NT2/D1 (cell line): ENCODE results near the gene LIPG.

ENCODE experiments used
- DNase-seq: peaks from one replicate; pipeline ENCODE4 v3.0.0-alpha.2; 2011; ENCODE audit warnings: low read depth, low spot score
- H3K27me3 ChIP-seq: 2 replicates; pipeline ENCODE4 v1.6.0; 2011; ENCODE audit warnings: mild to moderate bottlenecking; ENCODE audit not compliant: insufficient read length, insufficient read depth
- H3K36me3 ChIP-seq: 2 replicates; pipeline ENCODE4 v1.6.1; 2011; ENCODE audit warnings: mild to moderate bottlenecking, low read length, mixed read lengths; ENCODE audit not compliant: insufficient read depth, insufficient read length
- H3K4me1 ChIP-seq: 2 replicates; pipeline ENCODE4 v1.5.1; 2011; ENCODE audit not compliant: insufficient read depth, insufficient read length
- H3K4me3 ChIP-seq: 2 replicates; pipeline ENCODE4 v1.5.1; 2011; ENCODE audit warnings: low read depth; ENCODE audit not compliant: insufficient read length
- H3K9ac ChIP-seq: 2 replicates; pipeline ENCODE4 v1.6.0; 2011; ENCODE audit warnings: low read depth; ENCODE audit not compliant: insufficient read length
- H3K9me3 ChIP-seq: 2 replicates; pipeline ENCODE4 v1.5.1; 2011; ENCODE audit warnings: mild to moderate bottlenecking, low read length; ENCODE audit not compliant: insufficient read depth
- SUZ12 ChIP-seq: IDR thresholded peaks from 2 replicates; pipeline ENCODE4 v1.6.1; 2011; ENCODE audit not compliant: insufficient read length, insufficient read depth; ENCODE audit errors: extremely low read depth
- YY1 ChIP-seq: IDR thresholded peaks from 2 replicates; pipeline ENCODE4 v1.6.1; 2011; ENCODE audit not compliant: insufficient read length, insufficient read depth
- ZNF274 ChIP-seq: IDR thresholded peaks from 2 replicates; pipeline ENCODE4 v1.6.1; 2011; ENCODE audit warnings: mild to moderate bottlenecking, low read depth, low read length

The LIPG gene

GRCh38 chr18:49560624-49561288 lies 1.1 kb upstream of the LIPG start:
- Histone ChIP-seq H3K27me3 (peaks cover 40% of the 10 kb centered on the region), H3K9ac (peak overlapping the region; percentile 87), H3K4me1 (no peaks in the 10 kb centered on the region), H3K36me3 (peaks cover 3% of the 10 kb centered on the region), H3K9me3 (peaks cover 7% of the 10 kb centered on the region; the same call in 1 of the 2 replicates), H3K4me3 (peak overlapping the region; percentile 72)
- no peak for DNase-seq
- TF ChIP-seq YY1 (no peak), SUZ12 (peak; percentile 11), ZNF274 (no peak)

DNA sequence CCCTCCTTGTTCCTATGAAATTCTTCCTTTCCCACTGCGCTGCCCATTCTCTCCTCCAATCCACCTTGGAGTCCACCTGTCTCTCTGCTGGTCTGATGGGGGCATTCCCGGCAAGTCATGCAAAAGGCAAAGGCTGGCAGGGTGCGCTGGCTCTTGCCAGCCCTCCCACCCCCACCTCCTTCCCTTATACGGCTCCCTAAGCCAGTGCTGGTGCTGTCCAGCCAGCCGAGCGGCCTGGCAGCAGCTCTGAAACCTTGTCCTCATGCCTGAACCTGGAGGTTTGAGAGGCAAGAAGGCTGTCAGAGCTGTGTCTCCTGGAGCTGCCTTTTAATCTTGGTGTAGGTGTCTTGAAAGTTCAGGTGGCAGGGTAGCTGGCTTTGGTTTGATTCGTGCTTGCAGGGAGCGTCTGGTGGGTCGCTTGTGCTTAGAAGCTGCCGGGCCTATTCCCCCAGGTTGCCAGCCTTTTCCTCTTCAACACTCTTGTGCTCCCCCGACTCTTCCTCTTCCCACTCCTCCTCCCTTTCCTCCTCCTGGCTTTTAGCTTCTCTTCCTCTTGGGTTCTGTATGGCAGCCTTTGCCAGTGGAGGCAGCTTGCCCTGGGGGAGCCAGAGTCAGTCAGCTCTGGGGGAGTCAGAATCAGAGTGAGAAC lies 748 bp downstream of the LIPG start:
- no peak for DNase-seq
- TF ChIP-seq ZNF274: no peak
- TF ChIP-seq SUZ12: no peak
- TF ChIP-seq YY1: no peak
- Histone ChIP-seq H3K9ac (peak overlapping the region; percentile 77), H3K27me3 (peaks cover 40% of the 10 kb centered on the region), H3K36me3 (peaks cover 5% of the 10 kb centered on the region), H3K9me3 (peaks cover 7% of the 10 kb centered on the region; the same call in 1 of the 2 replicates), H3K4me1 (no peaks in the 10 kb centered on the region), H3K4me3 (peak overlapping the region; percentile 71)

DNA sequence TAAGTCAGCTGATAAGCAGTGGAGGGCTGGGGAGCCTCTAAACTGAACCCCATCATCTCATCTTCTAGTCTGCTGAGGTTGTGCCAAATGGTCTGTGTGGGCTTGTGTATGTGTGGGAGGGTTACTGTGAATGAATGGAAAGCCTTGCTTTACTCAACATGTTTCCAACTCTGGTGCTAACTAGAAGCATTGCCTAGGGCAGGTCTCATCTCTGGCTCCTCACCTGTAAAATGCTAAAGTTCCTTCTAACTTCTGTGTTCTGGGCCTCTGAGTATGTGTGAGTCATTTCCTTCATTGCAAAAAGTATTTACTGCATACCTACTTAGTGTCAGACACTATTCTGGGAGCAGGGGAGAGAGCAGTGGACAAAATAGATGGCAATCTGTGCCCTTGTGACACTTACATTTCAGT lies 1.3 kb downstream of the LIPG start:
- TF ChIP-seq ZNF274 (no peak), YY1 (no peak), SUZ12 (no peak)
- H3K4me1 ChIP-seq: no peaks in the 10 kb centered on the region
- DNase-seq: no peak
- peak overlapping the region; percentile 71 for H3K4me3 ChIP-seq
- H3K9ac ChIP-seq: peak overlapping the region; percentile 68
- peaks cover 40% of the 10 kb centered on the region for H3K27me3 ChIP-seq
- peaks cover 7% of the 10 kb centered on the region; the same call in 1 of the 2 replicates for H3K9me3 ChIP-seq
- peaks cover 5% of the 10 kb centered on the region for H3K36me3 ChIP-seq

DNA sequence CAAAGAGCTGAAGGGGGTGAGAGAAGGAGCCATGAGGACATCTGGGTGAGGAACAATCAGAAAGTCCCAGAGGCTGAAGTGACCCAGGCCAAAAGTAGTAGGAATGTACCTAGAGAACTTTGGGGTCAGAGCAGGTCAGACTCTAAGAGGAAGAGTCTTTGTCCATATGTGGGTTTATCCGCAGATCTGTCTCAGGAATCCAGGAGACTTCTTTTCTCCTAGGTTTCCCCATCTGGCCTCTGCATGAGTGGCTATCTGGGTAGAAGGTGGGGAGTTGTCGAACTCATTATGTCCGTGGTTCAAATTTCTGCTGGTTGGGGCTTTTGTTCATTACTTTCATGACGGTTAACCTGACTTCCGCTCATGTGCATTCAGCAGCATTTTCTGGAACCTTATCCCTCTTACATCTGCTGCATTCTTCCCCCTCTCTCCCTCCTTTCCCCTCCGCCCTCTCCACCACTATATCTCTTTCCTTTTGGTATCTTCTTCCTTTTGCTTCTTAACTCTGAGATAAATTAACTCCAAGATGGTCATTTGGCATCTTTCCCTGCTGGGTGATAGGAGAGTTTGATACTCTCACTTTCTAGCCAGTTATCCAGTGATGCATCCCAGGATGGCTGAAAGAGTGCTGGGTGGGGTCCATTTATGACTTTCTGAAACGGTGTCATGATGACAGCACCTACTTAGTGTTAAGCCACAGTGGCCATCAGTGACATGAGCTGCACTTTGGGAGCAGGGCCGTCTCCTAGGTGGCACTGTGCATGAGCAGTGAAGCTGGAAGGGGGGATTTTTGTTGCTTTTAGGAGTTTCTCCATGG lies 2.1 kb downstream of the LIPG start:
- H3K4me3 ChIP-seq: peak overlapping the region; percentile 71
- no peaks in the 10 kb centered on the region for H3K4me1 ChIP-seq

DNA sequence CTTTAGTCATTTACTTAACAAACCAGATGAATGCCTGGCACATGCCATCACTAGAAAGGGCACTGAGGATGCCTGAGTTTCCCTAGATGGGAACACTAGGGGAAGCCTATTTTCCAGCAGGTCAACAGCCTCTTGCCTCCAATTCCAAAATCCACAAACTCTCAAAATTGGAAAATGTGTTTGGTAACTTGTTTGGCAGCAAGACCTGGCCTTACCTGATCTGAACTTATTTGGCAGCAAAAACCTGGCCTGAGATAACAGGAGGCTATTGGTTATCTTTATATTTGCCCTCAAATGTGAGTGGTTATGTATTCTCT lies 2.6 kb downstream of the LIPG start:
- H3K27me3 ChIP-seq: peaks cover 40% of the 10 kb centered on the region
- TF ChIP-seq YY1 (no peak), SUZ12 (no peak), ZNF274 (no peak)
- H3K36me3 ChIP-seq: peaks cover 10% of the 10 kb centered on the region
- H3K4me1 ChIP-seq: no peaks in the 10 kb centered on the region
- no peak overlapping the region for H3K4me3 ChIP-seq
- no peaks in the 10 kb centered on the region for H3K9me3 ChIP-seq
- no peak overlapping the region for H3K9ac ChIP-seq
- no peak for DNase-seq

More for the DNA sequence above, 2.1 kb downstream of the LIPG start:
- no peak overlapping the region for H3K9ac ChIP-seq
- H3K27me3 ChIP-seq: peaks cover 40% of the 10 kb centered on the region
- H3K9me3 ChIP-seq: peaks cover 4% of the 10 kb centered on the region; the same call in 1 of the 2 replicates
- TF ChIP-seq SUZ12: no peak
- TF ChIP-seq ZNF274: no peak
- no peak for TF ChIP-seq YY1
- DNase-seq: no peak
- H3K36me3 ChIP-seq: peaks cover 6% of the 10 kb centered on the region

GRCh38 chr18:49565101-49565500 lies 3.2 kb downstream of the LIPG start:
- TF ChIP-seq SUZ12 (no peak), ZNF274 (no peak), YY1 (no peak)
- H3K9ac ChIP-seq: no peak overlapping the region
- H3K36me3 ChIP-seq: peaks cover 10% of the 10 kb centered on the region
- no peaks in the 10 kb centered on the region for H3K4me1 ChIP-seq
- peaks cover 35% of the 10 kb centered on the region for H3K27me3 ChIP-seq
- H3K4me3 ChIP-seq: no peak overlapping the region
- no peaks in the 10 kb centered on the region for H3K9me3 ChIP-seq
- DNase-seq: no peak

- no peaks in the 10 kb centered on the region for H3K4me1 ChIP-seq
- no peak overlapping the region for H3K4me3 ChIP-seq
- no peak overlapping the region for H3K9ac ChIP-seq
- no peaks in the 10 kb centered on the region for H3K9me3 ChIP-seq
- TF ChIP-seq SUZ12 (no peak), YY1 (no peak), ZNF274 (no peak)
- DNase-seq: no peak
- peaks cover 10% of the 10 kb centered on the region for H3K36me3 ChIP-seq
- peaks cover 30% of the 10 kb centered on the region for H3K27me3 ChIP-seq
Observed at GRCh38 chr18:49565612-49566011, 3.8 kb downstream of the LIPG start.
